OCI-LY3 (cell line): ENCODE data around the gene GAB2.

Source experiments
- H2AFZ ChIP-seq: fragments of 200-600, 300-600 bp; shearing (Covaris generic); 2 replicates; pipeline ENCODE4 v1.6.0; 2014; ENCODE audit warnings: antibody characterized with exemption, low read depth, low read length
- H3K27ac ChIP-seq: fragments of 200-600, 300-600 bp; sonication (generic); 2 replicates; pipeline ENCODE4 v1.5.1; 2014; ENCODE audit warnings: mild to moderate bottlenecking, low read length, moderate library complexity, mixed read lengths
- H3K27me3 ChIP-seq: fragments of 200-600, 300-600 bp; sonication (generic); 2 replicates; pipeline ENCODE4 v1.6.1; 2014; ENCODE audit warnings: low read depth, low read length, mixed read lengths
- H3K36me3 ChIP-seq: fragments of 200-600, 300-600 bp; sonication (generic); replicated peaks from 2 replicates; pipeline ENCODE3; 2014; ENCODE audit warnings: low read depth, low read length, mixed read lengths
- H3K4me1 ChIP-seq: fragments of 300-600, 200-600 bp; sonication (generic); 2 replicates; pipeline ENCODE4 v1.6.1; 2014; ENCODE audit warnings: low read length, mixed read lengths
- H3K4me2 ChIP-seq: fragments of 200-600, 300-600 bp; sonication (generic); 2 replicates; pipeline ENCODE4 v1.6.1; 2014; ENCODE audit warnings: low read length, mixed read lengths
- H3K4me3 ChIP-seq: fragments of 300-600, 200-600 bp; sonication (generic); 2 replicates; pipeline ENCODE4 v1.5.1; 2014; ENCODE audit warnings: antibody characterized with exemption, mild to moderate bottlenecking, low read length, moderate library complexity
- H3K79me2 ChIP-seq: fragments of 300-600, 200-600 bp; shearing (Covaris generic); 2 replicates; pipeline ENCODE4 v1.6.1; 2014; ENCODE audit warnings: mild to moderate bottlenecking, low read length, mixed read lengths
- H3K9ac ChIP-seq: fragments of 300-600, 200-600 bp; shearing (Covaris generic); 2 replicates; pipeline ENCODE4 v1.6.0; 2014; ENCODE audit warnings: mild to moderate bottlenecking, low read length, moderate library complexity
- H3K9me3 ChIP-seq: fragments of 200-600, 300-600 bp; shearing (Covaris generic); 2 replicates; pipeline ENCODE4 v1.6.1; 2014; ENCODE audit warnings: low read length, mixed read lengths; ENCODE audit not compliant: insufficient read depth
- H4K20me1 ChIP-seq: fragments of 200-600, 300-600 bp; sonication (generic); 2 replicates; pipeline ENCODE4 v1.6.1; 2016; ENCODE audit warnings: low read length, mixed read lengths; ENCODE audit not compliant: insufficient read depth
- EZH2phosphoT487 ChIP-seq: fragments of 200-600 bp; shearing (Covaris generic); IDR thresholded peaks from 2 replicates; pipeline ENCODE4 v1.6.1; 2018; ENCODE audit warnings: antibody characterized with exemption, mixed run types, low read depth
- TF ChIP-seq, protein P1 (sequence below): fragments of 200-600, 300-600 bp; sonication (generic); IDR thresholded peaks from 2 replicates; pipeline ENCODE4 v1.5.1; 2014; ENCODE audit warnings: antibody characterized with exemption, low read length, low read depth

Gene GAB2

DNA sequence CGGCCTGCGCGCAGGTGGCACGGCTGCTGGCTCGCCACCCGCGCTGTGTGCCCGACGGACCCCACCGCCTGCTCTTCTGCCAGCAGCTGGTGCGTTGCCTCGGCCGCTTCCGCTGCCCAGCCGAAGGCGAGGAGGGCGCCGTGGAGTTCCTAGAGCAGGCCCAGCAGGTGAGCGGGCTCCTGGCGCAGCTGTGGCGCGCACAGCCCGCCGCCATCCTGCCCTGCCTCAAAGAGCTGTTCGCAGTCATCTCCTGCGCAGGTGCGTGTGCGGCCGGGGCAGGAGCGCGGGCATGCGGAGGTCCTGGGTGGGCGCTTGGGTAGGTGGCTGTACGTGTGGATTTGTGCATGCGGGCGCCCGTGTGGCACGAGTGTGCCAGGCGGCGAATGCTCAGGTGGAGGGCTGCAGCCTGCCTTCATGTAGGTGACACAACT lies 220.9 kb downstream of the GAB2 start:
- Histone ChIP-seq H3K9ac (no peak overlapping the region), H3K4me3 (no peak overlapping the region), H3K79me2 (no peaks in the 10 kb centered on the region), H3K9me3 (no peaks in the 10 kb centered on the region), H4K20me1 (no peaks in the 10 kb centered on the region), H3K4me2 (no peak overlapping the region), H3K27ac (no peak overlapping the region), H3K4me1 (peaks cover 4% of the 10 kb centered on the region; the same call in 1 of the 2 replicates), H2AFZ (no peak overlapping the region), H3K36me3 (no peaks in the 10 kb centered on the region), H3K27me3 (no peaks in the 10 kb centered on the region)
- TF ChIP-seq EZH2phosphoT487 = no peak
- TF ChIP-seq, protein P1, sequence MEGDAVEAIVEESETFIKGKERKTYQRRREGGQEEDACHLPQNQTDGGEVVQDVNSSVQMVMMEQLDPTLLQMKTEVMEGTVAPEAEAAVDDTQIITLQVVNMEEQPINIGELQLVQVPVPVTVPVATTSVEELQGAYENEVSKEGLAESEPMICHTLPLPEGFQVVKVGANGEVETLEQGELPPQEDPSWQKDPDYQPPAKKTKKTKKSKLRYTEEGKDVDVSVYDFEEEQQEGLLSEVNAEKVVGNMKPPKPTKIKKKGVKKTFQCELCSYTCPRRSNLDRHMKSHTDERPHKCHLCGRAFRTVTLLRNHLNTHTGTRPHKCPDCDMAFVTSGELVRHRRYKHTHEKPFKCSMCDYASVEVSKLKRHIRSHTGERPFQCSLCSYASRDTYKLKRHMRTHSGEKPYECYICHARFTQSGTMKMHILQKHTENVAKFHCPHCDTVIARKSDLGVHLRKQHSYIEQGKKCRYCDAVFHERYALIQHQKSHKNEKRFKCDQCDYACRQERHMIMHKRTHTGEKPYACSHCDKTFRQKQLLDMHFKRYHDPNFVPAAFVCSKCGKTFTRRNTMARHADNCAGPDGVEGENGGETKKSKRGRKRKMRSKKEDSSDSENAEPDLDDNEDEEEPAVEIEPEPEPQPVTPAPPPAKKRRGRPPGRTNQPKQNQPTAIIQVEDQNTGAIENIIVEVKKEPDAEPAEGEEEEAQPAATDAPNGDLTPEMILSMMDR = no peak

DNA sequence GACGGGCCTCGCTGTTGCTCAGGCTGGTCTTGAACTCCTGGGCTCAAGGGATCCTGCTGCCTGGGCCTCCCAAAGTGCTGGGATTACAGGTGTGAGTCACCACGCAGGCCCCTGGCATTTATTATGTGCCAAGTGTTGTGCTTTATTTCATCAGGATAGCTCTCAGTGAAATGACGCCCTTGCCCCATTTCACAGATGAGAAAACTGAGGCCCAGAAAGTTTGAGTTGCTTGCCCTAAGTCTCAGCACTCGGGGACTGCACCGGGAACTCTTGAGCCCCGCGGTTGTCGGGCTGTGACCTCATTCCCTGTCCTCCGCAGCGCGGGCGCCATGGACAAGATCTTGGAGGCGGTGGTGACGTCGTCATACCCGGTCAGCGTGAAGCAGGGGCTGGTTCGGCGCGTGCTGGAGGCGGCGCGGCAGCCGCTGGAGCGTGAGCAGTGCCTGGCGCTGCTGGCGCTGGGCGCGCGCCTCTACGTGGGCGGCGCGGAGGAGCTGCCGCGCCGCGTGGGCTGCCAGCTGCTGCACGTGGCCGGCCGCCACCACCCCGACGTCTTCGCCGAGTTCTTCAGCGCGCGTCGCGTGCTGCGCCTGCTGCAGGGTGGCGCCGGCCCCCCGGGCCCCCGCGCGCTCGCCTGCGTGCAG lies 221.6 kb downstream of the GAB2 start:
- TF ChIP-seq, protein P1 = no peak
- TF ChIP-seq EZH2phosphoT487 = no peak
- Histone ChIP-seq H3K27ac (no peak overlapping the region), H3K4me1 (peaks cover 4% of the 10 kb centered on the region; the same call in 1 of the 2 replicates), H3K79me2 (no peaks in the 10 kb centered on the region), H2AFZ (no peak overlapping the region), H3K9ac (no peak overlapping the region), H3K27me3 (no peaks in the 10 kb centered on the region), H4K20me1 (no peaks in the 10 kb centered on the region), H3K4me2 (no peak overlapping the region), H3K9me3 (no peaks in the 10 kb centered on the region), H3K4me3 (no peak overlapping the region), H3K36me3 (no peaks in the 10 kb centered on the region)

DNA sequence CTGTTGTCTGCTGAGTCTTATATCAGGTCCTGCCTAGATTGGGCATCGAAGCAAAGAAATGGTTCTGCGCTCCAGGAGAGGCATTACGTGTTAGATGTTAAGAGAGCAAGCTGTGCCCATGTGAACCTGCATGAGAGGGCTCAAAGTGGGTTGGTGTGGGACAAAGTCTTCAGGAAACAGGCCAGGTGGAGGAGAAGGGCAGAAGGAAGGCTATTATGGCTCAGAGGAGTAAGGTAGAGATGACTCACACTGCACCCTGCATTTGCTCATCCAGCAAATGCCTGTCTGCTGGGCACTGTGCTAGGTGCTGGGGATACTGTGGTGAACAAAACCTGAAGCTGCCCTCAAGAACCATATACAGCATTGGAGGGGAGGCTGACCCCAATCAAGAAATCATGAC lies 223.1 kb downstream of the GAB2 start:
- no peak overlapping the region for H2AFZ ChIP-seq
- TF ChIP-seq EZH2phosphoT487 = no peak
- no peak overlapping the region for H3K4me2 ChIP-seq
- H4K20me1 ChIP-seq = no peaks in the 10 kb centered on the region
- H3K9ac ChIP-seq = no peak overlapping the region
- no peak overlapping the region for H3K27ac ChIP-seq
- peaks cover 11% of the 10 kb centered on the region for H3K4me1 ChIP-seq
- H3K9me3 ChIP-seq = no peaks in the 10 kb centered on the region
- H3K36me3 ChIP-seq = no peaks in the 10 kb centered on the region
- no peak overlapping the region for H3K4me3 ChIP-seq
- no peaks in the 10 kb centered on the region for H3K79me2 ChIP-seq
- H3K27me3 ChIP-seq = no peaks in the 10 kb centered on the region

DNA sequence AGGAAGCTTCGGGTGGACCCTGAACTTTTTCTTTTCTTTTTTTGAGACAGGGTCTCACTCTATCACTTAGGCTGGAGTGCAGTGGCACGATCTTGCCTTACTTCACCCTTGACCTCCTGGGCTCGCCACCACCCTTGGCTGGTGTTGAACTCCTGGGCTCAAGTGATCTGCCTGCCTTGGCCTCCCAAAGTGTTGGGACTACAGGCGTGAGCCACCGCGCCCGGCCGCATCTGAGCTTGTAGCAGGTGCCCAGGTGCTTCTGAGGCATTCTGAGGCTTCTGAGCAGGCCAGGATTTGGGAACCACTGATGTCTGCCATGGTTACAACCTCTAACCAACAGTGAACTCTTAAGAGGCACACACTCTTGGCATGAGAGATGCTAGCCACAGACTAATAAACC lies 223.8 kb downstream of the GAB2 start:
- Histone ChIP-seq H3K79me2 (no peaks in the 10 kb centered on the region), H3K4me1 (peaks cover 16% of the 10 kb centered on the region)
- TF ChIP-seq EZH2phosphoT487 = no peak
- TF ChIP-seq, protein P1 = no peak

More for the DNA sequence above, 223.8 kb downstream of the GAB2 start:
- Histone ChIP-seq H3K27me3 (no peaks in the 10 kb centered on the region), H4K20me1 (no peaks in the 10 kb centered on the region), H3K4me2 (no peak overlapping the region), H3K9ac (no peak overlapping the region), H3K27ac (no peak overlapping the region), H3K36me3 (no peaks in the 10 kb centered on the region), H3K4me3 (no peak overlapping the region), H3K9me3 (no peaks in the 10 kb centered on the region), H2AFZ (no peak overlapping the region)
